HEK293 (cell line): ENCODE data around the gene NOD2.

Experiments
- CTCF ChIA-PET: fragments of 350-600 bp; formaldehyde crosslinking; extraction: SDS; loops from one replicate; lab custom pipeline; 2021; ENCODE audit warnings: antibody characterized with exemption; lab: Yijun Ruan, JAX
- POLR2A ChIA-PET: fragments of 300-600 bp; formaldehyde crosslinking; extraction: SDS; loops from one replicate; lab custom pipeline; 2020; ENCODE audit warnings: antibody characterized with exemption, inconsistent platforms; lab: Yijun Ruan, JAX
- H3K27ac ChIP-seq: fragments of 200-500 bp; sonication (Bioruptor generic); 2 replicates; pipeline ENCODE4 v1.5.1; 2014; ENCODE audit warnings: low read depth, low read length, control low read depth, inconsistent platforms; ENCODE audit errors: extremely low read depth
- H3K36me3 ChIP-seq, 2 experiments: fragments of 200-500 bp in 1 of 2; sonication (Bioruptor generic) in 1 of 2; 1 replicate in 1 of 2; 2 replicates in 1 of 2; pipeline ENCODE4 v1.5.1; 2014 to 2017; ENCODE audit warnings: inconsistent platforms in 2 of 2, low read length in 2 of 2; ENCODE audit not compliant: control insufficient read depth in 2 of 2, insufficient read depth in 1 of 2
- H3K4me1 ChIP-seq: fragments of 200-500 bp; sonication (Bioruptor generic); 2 replicates; pipeline ENCODE4 v1.5.1; 2014; ENCODE audit warnings: mild to moderate bottlenecking, low read length, inconsistent platforms; ENCODE audit not compliant: control insufficient read depth, insufficient read depth
- H3K4me3 ChIP-seq: 2 replicates; pipeline ENCODE4 v1.5.1; 2011; ENCODE audit warnings: low read depth, mild to moderate bottlenecking, control low read depth, low read length, moderate library complexity
- H3K9me3 ChIP-seq: fragments of 200-500 bp; sonication (Bioruptor generic); 2 replicates; pipeline ENCODE4 v1.5.1; 2014; ENCODE audit warnings: low read depth, low read length, inconsistent platforms; ENCODE audit not compliant: control insufficient read depth, insufficient read depth
- BCL6B ChIP-seq: fragments of 450-650 bp; formaldehyde crosslinking; IDR thresholded peaks from 2 replicates; pipeline ENCODE4 v1.5.1; 2017; ENCODE audit warnings: missing biosample characterization, missing genetic modification characterization
- GLI4 ChIP-seq: fragments of 450-650 bp; formaldehyde crosslinking; IDR thresholded peaks from 2 replicates; pipeline ENCODE4 v1.5.1; 2016; ENCODE audit warnings: missing biosample characterization, missing genetic modification characterization
- KLF7 ChIP-seq: fragments of 450-650 bp; formaldehyde crosslinking; IDR thresholded peaks from 2 replicates; pipeline ENCODE4 v1.5.1; 2016; ENCODE audit warnings: missing biosample characterization, missing genetic modification characterization, borderline replicate concordance
- SP2 ChIP-seq: fragments of 450-650 bp; formaldehyde crosslinking; IDR thresholded peaks from 2 replicates; pipeline ENCODE4 v1.5.1; 2016; ENCODE audit warnings: missing biosample characterization, missing genetic modification characterization
- ZBTB6 ChIP-seq: fragments of 450-650 bp; formaldehyde crosslinking; IDR thresholded peaks from 2 replicates; pipeline ENCODE4 v1.5.1; 2017; ENCODE audit warnings: missing biosample characterization, missing genetic modification characterization
- ZBTB7A ChIP-seq: fragments of 450-650 bp; formaldehyde crosslinking; IDR thresholded peaks from 2 replicates; pipeline ENCODE4 v1.5.1; 2016; ENCODE audit warnings: low read depth, missing biosample characterization, missing genetic modification characterization
- ZFP41 ChIP-seq: fragments of 450-650 bp; formaldehyde crosslinking; IDR thresholded peaks from 2 replicates; pipeline ENCODE4 v1.5.1; 2016; ENCODE audit warnings: missing biosample characterization, missing genetic modification characterization, borderline replicate concordance
- ZNF133 ChIP-seq: fragments of 450-650 bp; formaldehyde crosslinking; IDR thresholded peaks from 2 replicates; pipeline ENCODE4 v1.5.1; 2016; ENCODE audit warnings: missing biosample characterization, missing genetic modification characterization
- ZNF518A ChIP-seq: fragments of 450-650 bp; formaldehyde crosslinking; conservative IDR thresholded peaks from 2 replicates; pipeline ENCODE4 v1.5.1; 2016; ENCODE audit warnings: low read depth, missing biosample characterization, missing genetic modification characterization
- ZNF610 ChIP-seq: fragments of 450-650 bp; formaldehyde crosslinking; IDR thresholded peaks from 2 replicates; pipeline ENCODE4 v1.5.1; 2016; ENCODE audit warnings: missing biosample characterization, missing genetic modification characterization, borderline replicate concordance
- ZNF629 ChIP-seq: fragments of 450-650 bp; formaldehyde crosslinking; IDR thresholded peaks from 2 replicates; pipeline ENCODE4 v1.5.1; 2017; ENCODE audit warnings: missing biosample characterization, missing genetic modification characterization
- TF ChIP-seq, protein P1 (sequence below): fragments of 450-650 bp; formaldehyde crosslinking; IDR thresholded peaks from 2 replicates; pipeline ENCODE4; 2016; ENCODE audit warnings: missing biosample characterization, missing genetic modification characterization

The NOD2 gene

DNA sequence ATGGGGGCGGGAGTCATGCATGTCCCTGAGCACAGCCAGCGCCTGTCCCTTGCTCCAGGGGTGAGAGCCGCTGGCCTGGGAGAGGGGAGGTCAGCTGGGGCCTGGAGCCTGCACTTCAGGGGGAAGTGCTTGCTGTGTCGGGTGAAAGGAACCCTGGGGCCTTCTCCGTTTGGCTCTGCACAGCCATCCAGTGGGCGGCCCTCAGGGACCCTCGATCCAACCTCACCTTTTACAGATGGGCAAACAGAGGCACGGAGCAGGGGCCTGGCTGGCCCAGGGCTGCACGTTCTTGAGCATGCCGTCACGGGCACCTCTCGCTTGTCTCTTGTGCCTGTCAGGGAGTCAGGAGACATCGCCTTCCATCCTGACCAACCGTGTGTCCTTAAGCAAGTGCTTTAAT lies 14.1 kb upstream of the NOD2 start:
- ChIA-PET CTCF (interaction anchor here (0.9 to 7.1 kb wide), 4 partner anchors 8 to 127 kb away, joined by 3 to 39 read pairs (median 3); partner anchors contain the start of gene CYLD), POLR2A (no interaction called here)
- H3K27ac ChIP-seq: no peak overlapping the region
- H3K9me3 ChIP-seq: no peaks in the 10 kb centered on the region
- TF ChIP-seq ZBTB7A (tag by site-specific recombination) (no peak), BCL6B (no peak), SP2 (tag by site-specific recombination) (no peak), KLF7 (no peak), ZBTB6 (no peak), ZNF133 (no peak), ZNF629 (tag by site-specific recombination) (no peak)
- no peak overlapping the region for H3K4me3 ChIP-seq
- H3K4me1 ChIP-seq: no peaks in the 10 kb centered on the region
- H3K36me3 ChIP-seq: no peaks in the 10 kb centered on the region

GRCh38 chr16:50679676-50680555 lies 13.5 kb upstream of the NOD2 start:
- Histone ChIP-seq H3K27ac (no peak overlapping the region), H3K9me3 (no peaks in the 10 kb centered on the region), H3K36me3 (no peaks in the 10 kb centered on the region), H3K4me3 (no peak overlapping the region), H3K4me1 (no peaks in the 10 kb centered on the region)
- ChIA-PET POLR2A (no interaction called here), CTCF (interaction anchor here (1.2 to 7.1 kb wide), 2 partner anchors 9 to 14 kb away, joined by 3 to 39 read pairs; no protein-coding TSS in a partner anchor)
- TF ChIP-seq ZFP41 (no peak), GLI4 (no peak), ZNF518A (tag by site-specific recombination) (no peak), ZNF610 (tag by site-specific recombination) (no peak), KLF7 (no peak)
- TF ChIP-seq, protein P1, sequence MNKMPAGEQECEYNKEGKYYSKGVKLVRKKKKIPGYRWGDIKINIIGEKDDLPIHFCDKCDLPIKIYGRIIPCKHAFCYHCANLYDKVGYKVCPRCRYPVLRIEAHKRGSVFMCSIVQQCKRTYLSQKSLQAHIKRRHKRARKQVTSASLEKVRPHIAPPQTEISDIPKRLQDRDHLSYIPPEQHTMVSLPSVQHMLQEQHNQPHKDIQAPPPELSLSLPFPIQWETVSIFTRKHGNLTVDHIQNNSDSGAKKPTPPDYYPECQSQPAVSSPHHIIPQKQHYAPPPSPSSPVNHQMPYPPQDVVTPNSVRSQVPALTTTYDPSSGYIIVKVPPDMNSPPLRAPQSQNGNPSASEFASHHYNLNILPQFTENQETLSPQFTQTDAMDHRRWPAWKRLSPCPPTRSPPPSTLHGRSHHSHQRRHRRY (tag by site-specific recombination): no peak
